SU-DHL-6 (cell line): ENCODE measurements around the gene ACTR8.

Source experiments
- H2AFZ ChIP-seq: fragments of 200-600 bp; sonication (generic); 2 replicates; pipeline ENCODE4 v1.6.1; 2014; ENCODE audit warnings: low read depth, mild to moderate bottlenecking, moderate library complexity, mixed read lengths, antibody characterized with exemption, low read length; ENCODE audit not compliant: severe bottlenecking
- H3F3A ChIP-seq: fragments of 200-600 bp; shearing (Covaris generic); 2 replicates; pipeline ENCODE4 v1.6.0; 2016; ENCODE audit warnings: antibody characterized with exemption, mild to moderate bottlenecking; ENCODE audit not compliant: insufficient read depth
- H3K27ac ChIP-seq: fragments of 200-600 bp; sonication (generic); 2 replicates; pipeline ENCODE4 v1.5.1; 2016; ENCODE audit warnings: low read depth, mild to moderate bottlenecking, low read length, moderate library complexity, mixed read lengths
- H3K27me3 ChIP-seq: fragments of 200-600 bp; sonication (generic), shearing (Covaris generic); 2 replicates; pipeline ENCODE4 v1.6.0; 2014; ENCODE audit warnings: mild to moderate bottlenecking, low read length
- H3K36me3 ChIP-seq: fragments of 200-600 bp; sonication (generic); 2 replicates; pipeline ENCODE4 v1.6.1; 2014; ENCODE audit warnings: mild to moderate bottlenecking, low read length, mixed read lengths
- H3K4me2 ChIP-seq: fragments of 300-600, 200-600 bp; shearing (Covaris generic), sonication (generic); 2 replicates; pipeline ENCODE4 v1.6.0; 2014; ENCODE audit warnings: low read length, low read depth, mild to moderate bottlenecking; ENCODE audit not compliant: poor library complexity, severe bottlenecking
- H3K4me3 ChIP-seq: fragments of 200-600 bp; sonication (generic); 2 replicates; pipeline ENCODE4 v1.5.1; 2014; ENCODE audit warnings: antibody characterized with exemption, low read length, mild to moderate bottlenecking, mixed read lengths; ENCODE audit not compliant: insufficient read depth, poor library complexity, severe bottlenecking
- H3K79me2 ChIP-seq: fragments of 200-600 bp; sonication (generic); 2 replicates; pipeline ENCODE4 v1.6.1; 2014; ENCODE audit warnings: mild to moderate bottlenecking, low read length, moderate library complexity; ENCODE audit not compliant: insufficient read depth
- H3K9ac ChIP-seq: fragments of 200-600 bp; sonication (generic); 2 replicates; pipeline ENCODE4 v1.7.0; 2014; ENCODE audit warnings: mild to moderate bottlenecking, low read length
- H3K9me2 ChIP-seq: fragments of 200-600 bp; sonication (generic); replicated peaks from 2 replicates; pipeline ENCODE4 v1.6.1; 2014; ENCODE audit warnings: low read length; ENCODE audit not compliant: insufficient read depth
- H3K9me3 ChIP-seq: fragments of 200-600 bp; sonication (generic); 2 replicates; pipeline ENCODE4 v1.6.1; 2014; ENCODE audit warnings: low read length, mixed read lengths; ENCODE audit not compliant: insufficient read depth
- H4K20me1 ChIP-seq: fragments of 200-600 bp; sonication (generic); 2 replicates; pipeline ENCODE4 v1.6.1; 2014; ENCODE audit warnings: low read depth, mild to moderate bottlenecking, antibody characterized with exemption, low read length, moderate library complexity, mixed read lengths
- CTCF ChIP-seq: fragments of 200-600 bp; sonication (generic); IDR thresholded peaks from one replicate; pipeline ENCODE4 v1.5.1; 2017; ENCODE audit warnings: antibody characterized with exemption, mild to moderate bottlenecking, low read length, moderate library complexity; ENCODE audit not compliant: insufficient read depth, poor library complexity, severe bottlenecking
- EZH2phosphoT487 ChIP-seq: fragments of 200-600 bp; sonication (generic), shearing (Covaris generic); conservative IDR thresholded peaks from 2 replicates; pipeline ENCODE4 v1.6.1; 2018; ENCODE audit warnings: mild to moderate bottlenecking, antibody characterized with exemption, low read length, moderate library complexity, mixed read lengths

ACTR8 gene

DNA sequence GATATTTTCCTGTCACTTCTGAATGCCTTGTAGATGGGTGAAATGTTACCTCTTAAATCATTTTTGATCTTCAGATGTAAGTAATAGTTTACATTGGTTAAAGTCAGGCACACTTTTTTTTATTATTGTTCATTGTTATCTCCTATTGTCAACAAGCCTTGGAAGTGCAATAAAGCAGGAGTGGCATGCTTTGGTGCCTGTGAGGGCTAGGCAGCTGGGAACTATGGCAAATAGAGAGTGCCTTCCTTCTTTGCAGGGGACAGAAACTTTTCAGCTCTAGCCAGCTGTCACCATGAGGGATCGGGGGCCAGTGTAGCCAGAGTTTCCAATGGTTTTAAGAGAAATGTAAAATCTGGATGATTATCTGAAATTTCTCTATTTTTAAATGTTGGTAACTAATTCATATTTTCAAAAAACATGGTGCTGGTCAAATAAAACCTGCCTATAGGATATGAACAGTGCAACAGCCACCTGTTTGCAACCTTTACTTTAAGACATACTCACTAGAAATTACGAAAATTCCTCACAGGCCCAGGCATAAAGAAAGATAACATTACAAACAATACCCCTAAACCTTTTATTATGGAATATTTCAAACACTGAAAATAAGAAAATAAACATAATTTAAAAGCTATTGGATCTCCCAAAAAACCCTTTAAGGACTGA lies 18.8 kb upstream of the ACTR8 start:
- Histone ChIP-seq H3K4me2 (no peak overlapping the region), H3K4me3 (no peak overlapping the region), H3K36me3 (no peaks in the 10 kb centered on the region), H4K20me1 (no peaks in the 10 kb centered on the region), H2AFZ (no peak overlapping the region), H3K79me2 (no peaks in the 10 kb centered on the region), H3F3A (no peaks in the 10 kb centered on the region), H3K9me2 (no peaks in the 10 kb centered on the region), H3K27me3 (no peaks in the 10 kb centered on the region), H3K9ac (no peak overlapping the region), H3K9me3 (no peaks in the 10 kb centered on the region), H3K27ac (no peak overlapping the region)
- no peak for TF ChIP-seq CTCF
- no peak for TF ChIP-seq EZH2phosphoT487

GRCh38 chr3:53899750-53900149 lies 17.8 kb upstream of the ACTR8 start:
- Histone ChIP-seq H3K9me2 (no peaks in the 10 kb centered on the region), H3K4me2 (no peak overlapping the region), H3K79me2 (no peaks in the 10 kb centered on the region), H3K9ac (no peak overlapping the region), H3K4me3 (no peak overlapping the region), H3K9me3 (no peaks in the 10 kb centered on the region), H4K20me1 (no peaks in the 10 kb centered on the region), H3K36me3 (no peaks in the 10 kb centered on the region), H2AFZ (no peak overlapping the region), H3K27me3 (no peaks in the 10 kb centered on the region), H3K27ac (no peak overlapping the region), H3F3A (no peaks in the 10 kb centered on the region)
- TF ChIP-seq CTCF (no peak), EZH2phosphoT487 (no peak)

- H3F3A ChIP-seq: 0 out of 2 replicates have a peak, but pooled peaks cover 3% of the 10 kb centered on the region
- no peaks in the 10 kb centered on the region; the same call in 1 of the 2 replicates for H4K20me1 ChIP-seq
- H3K27me3 ChIP-seq: no peaks in the 10 kb centered on the region
- H3K9me2 ChIP-seq: no peaks in the 10 kb centered on the region
- H2AFZ ChIP-seq: peak overlapping the region; percentile 58
- H3K4me3 ChIP-seq: peak overlapping the region; percentile 54
- TF ChIP-seq EZH2phosphoT487 (no peak), CTCF (no peak)
- no peaks in the 10 kb centered on the region for H3K9me3 ChIP-seq
- H3K4me2 ChIP-seq: peak overlapping the region; percentile 63
- H3K36me3 ChIP-seq: 0 out of 2 replicates have a peak, but pooled peaks cover 4% of the 10 kb centered on the region
- peaks cover 41% of the 10 kb centered on the region for H3K79me2 ChIP-seq
- H3K9ac ChIP-seq: peak overlapping the region; percentile 79
- peak overlapping the region; percentile 47 for H3K27ac ChIP-seq
These were observed 10.3 kb upstream of the ACTR8 start for GRCh38 chr3:53892286-53892637.
